Stimulated activated CD4-positive, alpha-beta T cell treated with anti-CD3 and anti-CD28 coated beads, Interleukin-1b, Interleukin-23, amount 100 ng/mL, for 24 hours (primary cell): ENCODE measurements around the gene NSFL1C.

Experiments
- DNase-seq, 4 experiments: peaks; one replicate each; pipeline ENCODE4 v3.0.0-alpha.2; 2020; ENCODE audit warnings: low read depth in 4 of 4, low spot score in 1 of 4

Gene NSFL1C

DNA sequence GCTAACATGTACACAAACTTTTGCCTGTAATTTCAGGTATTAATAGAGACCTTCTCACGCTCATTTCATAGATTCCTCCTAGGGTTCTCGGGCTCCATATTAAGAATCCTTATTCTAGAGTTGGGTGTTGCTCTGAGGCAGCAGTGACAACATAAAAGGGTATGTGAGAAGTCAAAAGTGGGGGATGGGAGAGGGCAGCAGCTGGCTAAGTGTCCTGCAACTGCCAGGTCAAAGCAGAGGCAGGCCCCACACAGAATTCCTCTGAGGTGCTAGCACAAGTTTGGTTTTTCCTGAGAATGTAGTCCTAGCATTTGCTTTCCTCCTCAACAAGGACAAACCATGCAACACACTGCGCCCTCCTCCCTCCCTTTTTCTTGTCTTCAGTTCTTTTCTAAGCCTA lies 4.6 kb downstream of the NSFL1C start:
- no peak for DNase-seq

DNA sequence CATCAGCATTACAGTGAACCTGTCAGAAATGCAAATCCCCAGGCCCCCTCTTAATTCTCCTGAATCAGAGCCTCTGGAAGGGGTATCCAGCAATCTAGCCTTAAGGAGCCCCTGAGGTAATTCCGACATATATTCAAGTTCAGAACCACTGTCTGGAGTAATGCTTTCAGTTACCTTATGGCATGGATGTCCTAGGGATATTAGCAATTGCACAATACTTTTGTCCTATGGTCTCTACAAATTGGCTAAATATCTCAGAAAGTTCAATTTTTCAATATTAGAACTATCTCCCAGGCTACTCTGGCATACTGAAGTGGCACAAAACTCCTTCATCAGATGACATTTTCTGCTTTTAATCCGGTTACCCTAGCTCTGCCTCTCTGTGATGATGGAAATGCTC lies 6.4 kb downstream of the NSFL1C start:
- DNase-seq, result no peak

DNA sequence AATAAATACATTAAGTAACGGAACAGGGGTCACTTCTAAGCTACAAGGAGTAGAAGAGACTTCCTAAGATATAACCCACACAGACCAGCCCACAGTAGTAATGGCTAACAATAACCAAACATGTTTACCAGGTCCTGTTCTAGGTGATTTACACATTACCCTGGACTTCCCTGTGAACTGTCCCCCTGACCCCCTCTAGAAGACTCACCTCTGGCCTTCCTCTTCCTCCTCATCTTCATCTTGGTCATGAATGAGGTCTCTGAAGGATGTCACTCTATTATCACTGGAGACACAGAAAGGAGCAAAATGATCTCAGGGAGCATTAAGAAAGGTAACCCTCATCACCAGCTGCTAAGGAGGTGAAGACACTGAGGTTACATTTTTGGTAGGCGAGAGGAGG lies 8.7 kb downstream of the NSFL1C start:
- DNase-seq, result no peak

DNA sequence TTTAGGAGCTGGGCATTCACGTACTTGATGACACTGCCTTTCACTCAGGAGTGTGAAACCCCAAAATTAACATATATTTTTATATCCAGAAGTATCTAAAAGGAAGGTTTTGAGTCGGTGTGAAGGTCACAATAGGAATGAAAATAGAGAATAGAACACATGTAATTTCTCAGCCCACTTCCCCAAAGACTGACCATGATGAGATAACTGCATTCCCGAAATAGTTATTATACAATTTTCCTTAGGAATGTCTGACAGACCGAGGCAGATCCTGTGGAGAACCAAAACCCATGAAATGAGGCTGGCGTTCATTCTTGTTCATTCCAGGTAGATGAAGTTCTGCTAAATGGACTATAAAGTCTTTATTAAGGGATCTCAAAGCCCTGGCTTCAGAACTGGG lies 10.3 kb downstream of the NSFL1C start:
- DNase-seq, result no peak

DNA sequence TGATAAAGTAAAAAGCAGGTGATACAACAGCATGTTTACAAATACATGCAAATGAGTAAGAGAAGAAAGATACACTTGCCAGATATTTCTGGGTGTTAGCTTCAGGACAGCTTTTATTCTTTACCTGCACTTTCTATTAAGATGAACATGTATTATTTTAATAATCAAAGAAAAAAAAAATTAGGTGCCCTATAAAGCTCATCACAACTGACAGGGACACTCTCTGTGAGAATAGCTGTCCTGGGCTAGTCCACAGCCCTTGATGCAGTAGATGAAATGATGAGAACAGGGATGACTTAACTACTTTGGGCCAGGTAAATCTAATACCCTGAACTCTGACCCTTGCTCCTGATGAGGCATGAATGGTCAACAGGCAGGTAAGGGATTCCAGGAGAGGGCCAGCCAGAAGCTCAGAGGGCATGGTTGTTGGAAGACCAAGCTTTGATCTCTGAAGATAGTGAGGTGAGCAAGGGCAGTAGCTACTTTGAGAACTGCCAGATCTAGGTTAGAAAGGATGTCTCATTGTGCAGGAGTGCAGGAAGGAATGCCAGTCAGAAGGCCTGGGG lies 15.6 kb downstream of the NSFL1C start:
- no peak for DNase-seq

DNA sequence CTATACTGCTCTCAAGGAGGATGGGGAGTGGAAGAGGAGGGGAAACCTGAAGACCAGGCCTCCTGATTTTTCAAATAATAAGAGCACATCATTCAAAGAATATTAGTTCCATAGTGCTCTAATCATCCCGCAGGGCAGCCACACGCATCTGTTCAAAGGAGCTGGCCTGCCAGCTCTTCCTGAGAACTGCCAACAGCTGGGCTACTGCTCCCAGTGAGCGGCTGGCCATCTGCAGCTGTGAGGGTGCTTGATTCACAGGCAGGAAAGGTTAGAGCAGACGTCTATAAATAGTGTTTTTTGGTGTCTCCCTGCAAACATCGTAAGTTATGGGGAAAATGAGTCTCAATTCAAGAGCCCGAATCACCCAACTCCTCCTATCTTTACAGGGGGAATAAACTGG lies 17.3 kb downstream of the NSFL1C start:
- no peak for DNase-seq

DNA sequence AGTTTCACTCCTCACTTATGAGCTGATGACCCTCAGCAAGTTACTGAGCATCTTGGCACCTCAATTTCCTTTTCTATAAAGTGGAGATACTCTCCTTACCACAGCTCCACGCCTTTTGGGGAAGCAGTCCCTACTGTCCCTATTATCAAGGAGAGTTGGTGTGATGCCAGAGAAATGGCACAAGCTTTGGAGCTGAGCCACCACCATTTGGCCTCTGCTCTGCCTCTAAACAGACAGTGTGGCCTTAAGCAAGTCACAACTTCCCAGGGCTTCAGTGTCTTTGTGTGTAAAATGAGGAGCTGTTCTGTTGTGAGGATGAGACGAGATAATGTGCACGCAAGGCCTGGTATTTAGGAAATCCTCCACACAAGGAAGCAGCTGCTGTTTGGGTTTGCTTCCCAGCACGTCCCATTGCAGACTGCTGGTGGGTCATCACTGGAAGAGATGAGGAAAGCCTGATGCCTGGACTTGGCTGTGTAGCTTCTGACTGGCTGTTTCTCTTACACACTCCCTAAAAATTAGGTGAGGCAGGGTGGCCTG lies 18.5 kb downstream of the NSFL1C start:
- no peak for DNase-seq

DNA sequence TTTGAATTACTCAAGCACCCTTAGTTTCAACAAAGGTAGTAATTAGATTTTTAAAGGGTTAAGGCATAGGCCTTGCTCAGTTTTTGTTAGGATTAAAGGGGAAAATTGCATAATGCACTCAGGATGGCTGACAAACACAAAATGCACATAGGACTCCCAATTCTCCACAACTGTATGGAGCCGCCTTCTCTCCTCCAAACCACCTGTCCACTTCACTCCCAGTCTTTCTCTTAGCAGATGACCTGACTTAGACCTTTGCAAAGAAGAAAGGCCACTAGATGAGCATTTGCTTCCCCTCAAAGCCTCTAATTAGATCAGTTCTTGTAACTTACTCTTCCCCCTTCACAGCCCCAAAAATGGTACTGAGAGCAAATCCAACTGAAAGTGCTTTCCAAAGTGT lies 20.1 kb downstream of the NSFL1C start:
- DNase-seq, result no peak

DNA sequence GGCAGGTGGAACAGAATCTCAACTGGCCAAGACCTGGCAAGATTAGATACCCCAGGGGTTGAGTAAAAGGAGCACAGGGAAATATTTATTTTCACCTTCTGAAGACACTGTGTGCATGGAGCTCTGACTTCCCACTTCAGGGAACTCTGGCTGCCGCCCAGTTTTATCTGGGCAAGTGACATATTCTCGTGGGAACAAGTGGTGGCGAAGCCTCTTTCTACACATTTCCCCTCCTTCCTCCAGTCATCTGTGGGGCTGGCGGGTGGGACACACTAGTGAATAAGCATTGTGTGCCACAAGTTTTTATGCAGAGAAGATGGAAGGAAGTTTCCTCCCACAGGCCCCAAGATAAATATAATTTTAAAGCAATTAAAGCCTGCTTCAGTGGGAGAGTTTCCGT lies 23.6 kb downstream of the NSFL1C start:
- no peak for DNase-seq

DNA sequence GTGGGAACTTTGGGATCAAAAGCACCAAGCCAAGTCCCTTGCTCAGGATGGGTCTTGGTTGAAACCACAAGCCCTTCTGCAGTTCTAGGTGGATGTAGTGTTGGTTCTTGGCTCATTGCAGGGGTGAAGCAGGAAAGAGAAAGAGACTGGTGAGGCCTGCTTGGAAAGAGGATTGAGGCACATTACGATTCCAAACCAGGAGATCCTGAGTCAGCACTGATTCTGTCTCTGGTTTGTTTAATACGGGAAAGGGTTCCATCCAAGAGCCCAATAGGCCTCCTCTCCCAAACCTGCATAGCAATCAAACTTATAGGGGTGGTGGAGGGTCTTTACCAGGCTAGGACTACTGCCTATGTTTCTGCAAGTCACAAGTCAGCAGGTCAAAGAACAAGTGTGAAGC lies 24.3 kb downstream of the NSFL1C start:
- DNase-seq, result no peak

DNA sequence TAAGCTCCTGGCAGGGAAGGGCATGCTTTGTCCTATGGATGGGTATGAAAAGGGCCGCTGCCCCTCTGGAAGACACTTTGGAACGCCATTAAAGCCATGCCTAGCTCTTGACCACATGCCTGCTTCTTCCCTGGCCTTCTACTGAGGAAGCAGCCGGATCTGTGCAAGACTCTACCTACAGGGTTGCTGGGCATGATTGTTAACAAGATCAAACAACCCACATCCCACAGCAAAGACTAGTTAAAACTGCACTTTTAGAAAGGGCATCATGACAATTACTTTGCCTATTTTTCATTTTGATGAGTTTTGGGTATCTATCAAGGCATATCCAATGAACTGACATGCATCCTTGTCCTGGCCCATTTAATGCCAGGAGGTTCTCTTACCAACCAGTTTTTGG lies 25.5 kb downstream of the NSFL1C start:
- no peak for DNase-seq

DNA sequence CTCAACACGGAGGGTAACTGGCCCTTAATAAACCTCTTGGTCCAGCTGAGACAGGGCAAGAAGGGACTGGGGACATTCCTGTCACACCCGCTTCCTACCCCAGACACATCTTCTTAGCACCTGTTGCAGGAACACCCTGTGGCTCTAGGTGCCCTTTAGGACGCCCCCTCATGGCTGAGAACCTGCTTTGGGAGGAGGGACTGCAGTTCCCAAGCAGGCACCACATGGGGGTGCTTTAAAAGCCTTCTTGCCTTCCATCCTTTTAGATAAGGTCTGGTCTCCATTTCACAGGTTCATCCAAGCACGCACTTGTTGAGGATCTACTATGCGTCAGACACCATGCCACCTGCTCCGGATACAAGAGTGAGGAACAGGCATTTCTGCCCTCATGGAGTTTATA lies 26.6 kb downstream of the NSFL1C start:
- no peak for DNase-seq

DNA sequence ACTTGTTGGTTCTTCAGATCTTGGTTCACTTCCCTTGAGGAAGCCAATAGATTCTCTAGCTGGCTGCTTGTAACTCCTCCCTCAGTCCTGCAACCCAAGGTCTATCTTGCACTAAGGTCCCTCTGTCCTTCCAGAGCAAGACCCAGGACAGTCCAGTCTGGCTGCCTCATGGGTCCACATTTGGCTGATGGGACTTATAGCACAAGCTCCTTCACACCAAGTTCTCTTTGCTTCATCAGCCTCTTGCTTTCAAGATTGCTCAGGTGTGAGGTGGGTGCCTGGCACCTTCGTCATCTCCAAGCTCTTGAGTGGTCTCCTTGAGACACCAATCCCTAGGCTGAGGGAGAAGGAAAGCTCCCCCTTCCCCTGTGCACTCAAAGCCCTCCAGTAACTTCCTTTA lies 28.3 kb downstream of the NSFL1C start:
- DNase-seq, result no peak

DNA sequence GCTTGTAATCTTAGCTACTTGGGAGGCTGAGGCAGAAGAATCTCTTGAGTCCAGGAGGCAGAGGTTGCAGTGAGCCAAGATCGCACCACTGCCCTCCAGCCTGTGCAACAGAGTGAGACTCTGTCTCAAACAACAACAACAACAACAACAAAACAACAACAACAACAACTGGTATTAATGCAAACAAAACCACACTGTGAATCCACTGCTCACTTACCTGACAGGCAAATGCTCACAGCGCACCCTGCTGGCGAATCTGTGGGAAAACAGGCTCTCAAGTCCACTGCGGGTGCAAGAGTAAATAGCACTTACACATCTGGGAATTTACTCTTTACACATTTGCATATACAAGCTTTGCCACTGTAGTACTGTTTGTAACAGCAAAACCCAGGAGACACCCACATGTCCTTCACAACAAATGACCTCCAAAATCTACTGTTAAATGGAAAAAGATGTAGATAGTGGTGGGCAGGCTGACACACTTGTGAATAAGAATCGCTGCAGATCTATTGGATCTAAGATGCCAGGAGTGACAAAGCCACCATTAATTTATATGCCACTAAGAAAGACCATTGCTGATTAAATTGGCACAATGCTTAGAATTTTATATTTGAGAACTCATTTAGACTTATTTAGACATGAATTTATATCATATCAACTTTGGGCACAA lies 29.3 kb downstream of the NSFL1C start:
- peak; percentile 46 to 69 (median 59) for DNase-seq

DNA sequence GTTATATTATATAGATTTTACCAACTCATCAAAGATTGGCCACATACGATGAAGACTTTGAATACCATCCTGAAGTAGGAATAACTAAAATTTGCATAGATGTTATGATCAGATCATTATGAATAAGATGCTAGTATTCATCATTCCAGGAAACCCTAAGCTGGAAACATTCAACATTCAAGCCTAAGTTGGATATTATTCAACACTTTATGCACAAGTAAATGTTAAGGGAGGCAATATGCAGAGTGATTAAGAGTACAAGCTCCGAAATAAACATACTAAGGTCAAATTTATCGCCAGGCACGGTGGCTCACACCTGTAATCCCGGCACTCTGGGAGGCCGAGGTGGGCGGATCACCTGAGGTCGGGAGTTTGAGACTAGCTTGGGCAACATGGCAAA lies 30.4 kb downstream of the NSFL1C start:
- no peak for DNase-seq

DNA sequence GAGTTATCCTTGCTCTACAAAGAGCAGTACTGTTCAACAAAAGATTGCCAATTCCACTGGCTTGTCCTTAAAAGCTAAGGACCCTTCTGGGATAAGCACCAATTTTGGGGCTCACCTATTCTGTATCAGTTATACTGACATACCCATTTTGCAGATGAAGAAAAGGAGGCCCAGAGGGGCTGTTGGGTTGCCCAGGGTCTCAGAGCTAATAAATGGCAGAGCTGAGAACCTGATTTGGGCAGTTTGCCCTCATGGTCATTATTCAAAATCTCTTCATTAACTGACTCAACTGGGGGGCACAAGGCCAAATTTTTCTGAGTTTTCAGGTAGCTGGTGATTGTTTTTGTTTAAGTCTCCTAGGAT lies 31.3 kb downstream of the NSFL1C start:
- no peak for DNase-seq

DNA sequence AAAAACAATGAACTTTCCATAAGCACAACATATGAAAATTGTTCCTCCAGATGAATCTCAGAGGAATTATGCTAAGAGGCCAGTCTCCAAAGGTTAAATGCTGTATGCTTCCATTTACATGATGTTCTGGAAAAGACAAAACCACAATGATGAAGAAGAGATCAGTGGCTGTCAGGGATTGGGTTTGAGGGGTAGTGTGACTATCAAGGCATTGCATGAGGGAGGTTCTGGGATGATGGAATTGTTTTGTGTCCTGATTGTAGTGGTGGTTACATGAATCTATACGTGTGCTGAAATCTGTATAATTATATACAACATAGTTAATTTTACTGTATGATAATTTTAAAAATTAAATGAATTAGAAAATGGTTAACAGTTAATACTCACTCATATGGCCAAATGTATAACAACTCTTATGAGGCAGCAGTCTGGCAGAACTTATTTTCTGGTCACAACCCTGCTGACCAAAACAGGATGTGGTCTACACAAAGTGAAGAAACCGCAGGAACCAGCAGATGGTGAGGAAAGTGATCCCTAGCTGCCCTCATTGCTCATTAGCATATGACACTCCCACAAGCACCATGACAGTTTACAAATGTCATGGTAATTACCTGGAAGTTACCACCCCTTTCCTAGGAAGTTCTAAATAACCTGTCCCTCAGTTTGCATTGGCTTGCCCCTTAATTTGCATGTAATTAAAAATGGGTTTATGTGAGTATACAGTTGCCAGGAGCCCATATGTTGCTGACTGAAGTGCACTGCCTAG lies 31.9 kb downstream of the NSFL1C start:
- peak in 1 of 4 experiments; percentile 29 for DNase-seq

DNA sequence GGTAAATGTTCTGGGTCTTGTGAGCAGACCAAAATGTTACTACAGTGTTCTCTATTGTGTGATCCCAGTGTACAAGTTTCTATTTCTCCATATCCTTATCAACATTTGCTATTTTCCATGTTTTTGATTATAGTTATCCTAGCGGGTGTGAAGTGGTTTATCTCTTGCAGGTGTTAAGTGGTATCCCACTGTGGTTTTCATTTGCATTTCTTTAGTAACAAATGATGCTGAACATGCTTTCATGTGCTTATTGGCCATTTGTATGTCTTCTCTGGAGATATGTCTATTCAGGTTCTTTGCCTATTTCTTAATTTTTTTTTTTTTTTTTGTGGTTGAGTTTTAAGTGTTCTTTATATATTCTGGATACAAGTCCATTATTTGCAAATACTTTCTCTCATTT lies 35.5 kb downstream of the NSFL1C start:
- DNase-seq, result no peak

DNA sequence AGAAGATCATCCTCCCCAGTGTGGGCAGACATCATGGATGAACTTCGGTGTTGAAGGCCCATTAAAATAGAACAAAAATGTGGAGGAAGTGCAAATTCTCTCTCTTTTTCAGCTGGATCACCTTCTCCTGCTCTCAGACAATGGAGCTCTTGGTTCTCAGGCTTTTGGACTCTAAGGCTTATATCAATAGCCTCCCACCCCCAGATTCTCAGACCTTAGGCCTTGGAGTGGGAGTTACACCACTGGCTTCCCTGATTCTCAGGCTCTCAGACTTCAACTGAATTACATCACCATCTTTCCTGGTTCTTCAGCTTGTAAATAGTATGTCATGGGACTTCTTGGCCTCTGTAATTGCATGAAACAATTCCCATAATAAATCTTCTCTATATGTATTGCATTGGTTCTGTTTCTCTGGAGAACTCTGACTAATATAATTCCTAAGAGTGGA lies 36.6 kb downstream of the NSFL1C start:
- DNase-seq, result no peak

DNA sequence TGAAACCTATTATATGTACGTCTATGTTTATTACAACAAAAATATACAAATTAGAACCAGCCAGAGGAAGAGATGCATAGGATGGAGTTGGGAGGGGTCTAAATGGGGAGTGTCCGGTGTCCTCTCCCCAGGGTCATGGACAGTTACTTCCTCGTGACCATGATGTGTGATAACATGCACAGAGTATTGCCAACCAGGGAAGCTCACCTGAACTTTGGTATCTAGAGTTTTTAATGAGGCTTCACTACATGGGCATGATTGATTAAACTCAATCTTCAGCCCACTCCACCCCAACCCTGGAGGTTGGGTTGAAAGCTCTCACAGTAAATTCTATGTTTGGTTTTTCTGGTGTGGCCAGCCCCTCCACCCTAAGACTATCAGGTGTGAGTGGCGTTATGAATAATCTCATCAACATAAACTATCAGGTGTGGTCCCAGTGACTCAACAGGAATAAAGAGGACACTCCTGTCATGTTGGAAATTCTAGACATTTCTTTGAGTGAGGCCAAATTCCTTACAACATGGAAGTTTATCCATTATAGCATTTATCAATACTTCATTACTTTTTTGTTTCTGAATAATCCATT lies 37.4 kb downstream of the NSFL1C start:
- DNase-seq, result no peak

DNA sequence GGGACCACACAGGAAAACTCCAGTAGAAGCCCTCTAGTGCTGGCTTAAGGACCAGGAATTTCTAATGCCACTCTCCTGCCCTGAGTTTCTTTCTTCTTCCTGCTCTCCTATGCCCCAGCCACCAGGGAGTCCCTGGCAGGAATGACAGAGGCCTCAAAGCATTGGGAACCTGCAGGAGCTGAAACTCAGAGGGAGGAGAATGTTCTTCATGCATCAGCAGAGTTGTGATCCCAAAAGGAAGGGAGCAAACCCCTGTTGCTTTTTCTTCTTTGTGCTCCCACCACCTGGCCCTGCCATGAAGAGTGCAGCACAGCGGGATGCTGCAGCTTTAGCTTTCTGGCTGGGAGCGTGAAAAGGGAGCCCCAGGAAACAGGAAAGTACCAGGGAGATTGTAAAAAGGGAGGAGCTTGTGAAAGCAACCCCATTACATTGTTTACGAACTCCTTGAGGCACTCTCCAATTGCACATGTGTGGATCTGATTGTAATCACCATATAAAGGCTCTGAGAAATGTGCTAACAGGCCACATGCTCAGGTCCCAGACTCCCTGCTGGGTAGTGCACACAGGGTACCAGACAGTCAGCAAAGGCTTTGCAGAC lies 39.1 kb downstream of the NSFL1C start:
- no peak for DNase-seq
